HPDE6-E6E7 (cell line): Measurements from ENCODE around the gene TNK1.
"Not testable (repeated sequence)": the region's sequence is repeated elsewhere in the genome, so short reads cannot be mapped to it uniquely, and the experiment has no call there.

Experiments used
- DNase-seq: peaks from one replicate; pipeline ENCODE4 v3.0.0; 2011; ENCODE audit warnings: missing footprints; ENCODE audit errors: extremely low spot score

Gene TNK1

GRCh38 chr17:7380855-7381683, at the start of gene TNK1:
Gene TNK1 (plus strand): TSS chr17:7381089. CDS start chr17:7382927, 1,838 bp downstream.
- peak; percentile 65 for DNase-seq

GRCh38 chr17:7332111-7332510, 48.8 kb upstream of the TNK1 start:
- DNase-seq: no peak

GRCh38 chr17:7332600-7333069, 48.3 kb upstream of the TNK1 start:
- DNase-seq: not testable (repeated sequence)

GRCh38 chr17:7334938-7335538, 45.9 kb upstream of the TNK1 start:
- DNase-seq: no peak

GRCh38 chr17:7335765-7336164, 45.1 kb upstream of the TNK1 start:
- DNase-seq: not testable (repeated sequence)

GRCh38 chr17:7336240-7337175, 44.4 kb upstream of the TNK1 start, which contains the start of gene ACAP1:
Gene ACAP1 (plus strand): TSS chr17:7336529. CDS start chr17:7336735, 206 bp downstream.
- DNase-seq: no peak

- DNase-seq: not testable (repeated sequence)
These were observed 43.3 kb upstream of the TNK1 start for GRCh38 chr17:7337600-7337999.

- no peak for DNase-seq
These were observed 40.7 kb upstream of the TNK1 start for GRCh38 chr17:7340179-7340578.

GRCh38 chr17:7341842-7342241, 39.0 kb upstream of the TNK1 start:
- no peak for DNase-seq

GRCh38 chr17:7343250-7343649, 37.6 kb upstream of the TNK1 start:
- no peak for DNase-seq

GRCh38 chr17:7346761-7347614, 33.9 kb upstream of the TNK1 start:
- DNase-seq: no peak

GRCh38 chr17:7347630-7348477, 33.0 kb upstream of the TNK1 start:
- DNase-seq: no peak

GRCh38 chr17:7348478-7349242, 32.2 kb upstream of the TNK1 start:
- no peak for DNase-seq

- DNase-seq: peak; percentile 82
These were observed 29.0 kb upstream of the TNK1 start, which contains the start of gene KCTD11 for GRCh38 chr17:7351665-7352502. Gene KCTD11 (plus strand): TSS chr17:7352162.

- DNase-seq: no peak
These were observed 28.4 kb upstream of the TNK1 start for GRCh38 chr17:7352503-7352889.

- DNase-seq: no peak
These were observed 27.8 kb upstream of the TNK1 start for GRCh38 chr17:7352910-7353635.

- peak; percentile 88 for DNase-seq
These were observed 26.5 kb upstream of the TNK1 start for GRCh38 chr17:7354262-7354843.
